Mesendoderm (in vitro differentiated cells): ENCODE measurements around the gene BRMS1.

Experiments used
- DNase-seq: peaks from one replicate; pipeline ENCODE4 v3.0.0; 2013
- H2AK5ac ChIP-seq: 2 replicates; pipeline ENCODE4 v1.6.1; 2013; ENCODE audit warnings: low read length, inconsistent platforms
- H2BK120ac ChIP-seq: 2 replicates; pipeline ENCODE4 v1.6.1; 2013; ENCODE audit warnings: low read depth, mild to moderate bottlenecking, low read length, moderate library complexity, mixed read lengths
- H2BK15ac ChIP-seq: replicated peaks from 2 replicates; pipeline ENCODE4 v1.6.1; 2013; ENCODE audit warnings: low read depth, mild to moderate bottlenecking, moderate library complexity
- H2BK5ac ChIP-seq: 2 replicates; pipeline ENCODE4 v1.6.1; 2013; ENCODE audit warnings: low read length, inconsistent platforms
- H3K18ac ChIP-seq: 2 replicates; pipeline ENCODE4 v1.6.1; 2013; ENCODE audit warnings: mild to moderate bottlenecking, low read length, mixed read lengths
- H3K23ac ChIP-seq: one replicate; pipeline ENCODE4 v1.6.1; 2013; ENCODE audit warnings: low read length
- H3K27ac ChIP-seq: 2 replicates; pipeline ENCODE4 v1.5.1; 2013; ENCODE audit warnings: low read depth, mild to moderate bottlenecking, inconsistent platforms, low read length, moderate library complexity
- H3K27me3 ChIP-seq: 2 replicates; pipeline ENCODE4 v1.6.1; 2013; ENCODE audit warnings: low read length, control low read depth, mild to moderate bottlenecking, inconsistent platforms; ENCODE audit not compliant: insufficient read depth, poor library complexity
- H3K36me3 ChIP-seq: 2 replicates; pipeline ENCODE4 v1.6.1; 2013; ENCODE audit warnings: low read length, inconsistent platforms; ENCODE audit not compliant: control insufficient read depth, insufficient read depth
- H3K4ac ChIP-seq: one replicate; pipeline ENCODE4 v1.6.1; 2013; ENCODE audit warnings: low read depth, mild to moderate bottlenecking, low read length, moderate library complexity
- H3K4me1 ChIP-seq: 2 replicates; pipeline ENCODE4 v1.6.1; 2013; ENCODE audit warnings: low read depth, low read length, inconsistent platforms; ENCODE audit not compliant: control insufficient read depth
- H3K4me2 ChIP-seq: 2 replicates; pipeline ENCODE4 v1.6.1; 2013; ENCODE audit warnings: low read length
- H3K4me3 ChIP-seq: 2 replicates; pipeline ENCODE4 v1.5.1; 2013; ENCODE audit warnings: mild to moderate bottlenecking, low read length
- H3K56ac ChIP-seq: one replicate; pipeline ENCODE4 v1.6.1; 2013; ENCODE audit warnings: low read length
- H3K79me1 ChIP-seq: 2 replicates; pipeline ENCODE4 v1.6.1; 2013; ENCODE audit warnings: low read length, inconsistent platforms
- H3K79me2 ChIP-seq: 2 replicates; pipeline ENCODE4 v1.6.1; 2013; ENCODE audit warnings: mild to moderate bottlenecking, low read length; ENCODE audit not compliant: control insufficient read depth, insufficient read depth
- H3K9ac ChIP-seq: 2 replicates; pipeline ENCODE4 v1.6.1; 2013; ENCODE audit warnings: low read length, inconsistent platforms
- H4K5ac ChIP-seq: one replicate; pipeline ENCODE4 v1.6.1; 2013; ENCODE audit warnings: low read length
- H4K8ac ChIP-seq: one replicate; pipeline ENCODE4 v1.6.1; 2013; ENCODE audit warnings: low read depth, mild to moderate bottlenecking, control low read depth, low read length, moderate library complexity
- WGBS: extraction: QIAGEN DNeasy Blood & Tissue Kit; methylation state at CpG from one replicate; pipeline ENCODE4 v1.1.7; 2013; ENCODE audit warnings: low lambda C conversion rate, missing lambda C conversion rate; ENCODE audit not compliant: insufficient coverage; ENCODE audit errors: extremely low coverage; 5-methylcytosine and 5-hydroxymethylcytosine counted together

BRMS1 gene

GRCh38 chr11:66297610-66298009, 47.3 kb downstream of the BRMS1 start:
- Histone ChIP-seq H2BK120ac (no peak overlapping the region), H3K79me2 (no peaks in the 10 kb centered on the region), H3K4ac (no peak overlapping the region), H3K4me2 (no peak overlapping the region), H3K79me1 (no peaks in the 10 kb centered on the region), H3K56ac (no peak overlapping the region), H3K23ac (no peak overlapping the region), H3K4me1 (peaks cover 4% of the 10 kb centered on the region), H2AK5ac (no peak overlapping the region), H2BK15ac (no peak overlapping the region), H4K5ac (no peak overlapping the region), H3K27me3 (no peaks in the 10 kb centered on the region), H3K4me3 (no peak overlapping the region), H3K27ac (no peak overlapping the region), H3K9ac (no peak overlapping the region), H3K18ac (no peak overlapping the region), H4K8ac (no peak overlapping the region), H2BK5ac (no peak overlapping the region), H3K36me3 (no peaks in the 10 kb centered on the region)
- DNase-seq, result peak; percentile 30
- WGBS, result no CpG with 5 or more reads among the region's 8 CpGs

GRCh38 chr11:66294626-66295620, 50.0 kb downstream of the BRMS1 start:
- H3K23ac ChIP-seq, result no peak overlapping the region
- no CpG with 5 or more reads among the region's 123 CpGs for WGBS
- H2AK5ac ChIP-seq, result no peak overlapping the region
- no peaks in the 10 kb centered on the region for H3K36me3 ChIP-seq
- no peak overlapping the region for H3K9ac ChIP-seq
- no peaks in the 10 kb centered on the region for H3K79me2 ChIP-seq
- H3K27ac ChIP-seq, result no peak overlapping the region
- no peaks in the 10 kb centered on the region for H3K79me1 ChIP-seq
- H3K4ac ChIP-seq, result no peak overlapping the region
- no peak overlapping the region for H4K8ac ChIP-seq
- no peak for DNase-seq
- peaks cover 4% of the 10 kb centered on the region for H3K4me1 ChIP-seq
- no peak overlapping the region for H4K5ac ChIP-seq
- no peak overlapping the region for H3K4me3 ChIP-seq
- no peak overlapping the region for H3K4me2 ChIP-seq
- no peak overlapping the region for H3K56ac ChIP-seq
- no peak overlapping the region for H2BK120ac ChIP-seq
- no peak overlapping the region for H3K18ac ChIP-seq
- no peak overlapping the region for H2BK5ac ChIP-seq
- H2BK15ac ChIP-seq, result no peak overlapping the region
- H3K27me3 ChIP-seq, result peaks cover 15% of the 10 kb centered on the region

GRCh38 chr11:66293777-66294625, 50.9 kb downstream of the BRMS1 start:
- Histone ChIP-seq H2BK5ac (no peak overlapping the region), H3K4me2 (no peak overlapping the region), H3K56ac (no peak overlapping the region), H3K4ac (no peak overlapping the region), H2BK15ac (no peak overlapping the region), H4K5ac (no peak overlapping the region), H3K4me3 (no peak overlapping the region), H3K9ac (no peak overlapping the region), H3K79me1 (no peaks in the 10 kb centered on the region), H3K4me1 (peaks cover 4% of the 10 kb centered on the region), H3K23ac (no peak overlapping the region), H3K18ac (no peak overlapping the region), H3K27me3 (peaks cover 15% of the 10 kb centered on the region), H2AK5ac (no peak overlapping the region), H2BK120ac (no peak overlapping the region), H3K79me2 (no peaks in the 10 kb centered on the region), H3K27ac (no peak overlapping the region), H3K36me3 (no peaks in the 10 kb centered on the region), H4K8ac (no peak overlapping the region)
- WGBS, result no CpG with 5 or more reads among the region's 30 CpGs
- no peak for DNase-seq

GRCh38 chr11:66293352-66293751, 51.6 kb downstream of the BRMS1 start:
- H4K8ac ChIP-seq, result no peak overlapping the region
- no peak overlapping the region for H3K23ac ChIP-seq

GRCh38 chr11:66292543-66293332, 52.2 kb downstream of the BRMS1 start:
- no peak overlapping the region for H3K4me3 ChIP-seq

More at GRCh38 chr11:66293352-66293751, 51.6 kb downstream of the BRMS1 start:
- H3K4me3 ChIP-seq, result no peak overlapping the region
- H2BK120ac ChIP-seq, result no peak overlapping the region
- no peak overlapping the region for H2AK5ac ChIP-seq
- H3K4ac ChIP-seq, result no peak overlapping the region
- no peaks in the 10 kb centered on the region for H3K36me3 ChIP-seq
- WGBS, result no CpG with 5 or more reads among the region's 4 CpGs
- H3K4me2 ChIP-seq, result no peak overlapping the region
- DNase-seq, result no peak
- no peak overlapping the region for H4K5ac ChIP-seq
- peaks cover 4% of the 10 kb centered on the region for H3K4me1 ChIP-seq
- peaks cover 2% of the 10 kb centered on the region for H3K79me1 ChIP-seq
- H3K9ac ChIP-seq, result no peak overlapping the region
- no peak overlapping the region for H3K27ac ChIP-seq
- H3K18ac ChIP-seq, result no peak overlapping the region
- H3K56ac ChIP-seq, result no peak overlapping the region
- H2BK5ac ChIP-seq, result no peak overlapping the region
- peaks cover 2% of the 10 kb centered on the region for H3K79me2 ChIP-seq
- H2BK15ac ChIP-seq, result no peak overlapping the region
- H3K27me3 ChIP-seq, result peaks cover 15% of the 10 kb centered on the region

More at GRCh38 chr11:66292543-66293332, 52.2 kb downstream of the BRMS1 start:
- H2AK5ac ChIP-seq, result no peak overlapping the region
- H3K79me2 ChIP-seq, result peaks cover 6% of the 10 kb centered on the region
- no peak overlapping the region for H2BK5ac ChIP-seq
- no CpG with 5 or more reads among the region's 17 CpGs for WGBS
- H4K8ac ChIP-seq, result no peak overlapping the region
- peaks cover 6% of the 10 kb centered on the region for H3K79me1 ChIP-seq
- no peak for DNase-seq
- H3K23ac ChIP-seq, result no peak overlapping the region
- peaks cover 5% of the 10 kb centered on the region for H3K4me1 ChIP-seq
- H2BK15ac ChIP-seq, result no peak overlapping the region
- H3K27ac ChIP-seq, result no peak overlapping the region
- no peaks in the 10 kb centered on the region for H3K36me3 ChIP-seq
- no peak overlapping the region for H3K4me2 ChIP-seq
- no peak overlapping the region for H2BK120ac ChIP-seq
- H3K27me3 ChIP-seq, result peaks cover 15% of the 10 kb centered on the region
- no peak overlapping the region for H3K4ac ChIP-seq
- H3K56ac ChIP-seq, result no peak overlapping the region
- no peak overlapping the region for H3K18ac ChIP-seq
- no peak overlapping the region for H4K5ac ChIP-seq
- no peak overlapping the region for H3K9ac ChIP-seq
